NCI-H2081 (cell line): Measurements from ENCODE around the gene DISC1.
A peak's percentile ranks its signal among the peaks of the same experiment; 100 is the strongest.
"Not testable (repeated sequence)": the region's sequence is repeated elsewhere in the genome, so short reads cannot be mapped to it uniquely, and the experiment has no call there.

Source experiments
- DNase-seq, 2 experiments: peaks; one replicate each; lab custom pipeline; 2025; lab: John Stamatoyannopoulos, UW

DISC1 gene

DNA sequence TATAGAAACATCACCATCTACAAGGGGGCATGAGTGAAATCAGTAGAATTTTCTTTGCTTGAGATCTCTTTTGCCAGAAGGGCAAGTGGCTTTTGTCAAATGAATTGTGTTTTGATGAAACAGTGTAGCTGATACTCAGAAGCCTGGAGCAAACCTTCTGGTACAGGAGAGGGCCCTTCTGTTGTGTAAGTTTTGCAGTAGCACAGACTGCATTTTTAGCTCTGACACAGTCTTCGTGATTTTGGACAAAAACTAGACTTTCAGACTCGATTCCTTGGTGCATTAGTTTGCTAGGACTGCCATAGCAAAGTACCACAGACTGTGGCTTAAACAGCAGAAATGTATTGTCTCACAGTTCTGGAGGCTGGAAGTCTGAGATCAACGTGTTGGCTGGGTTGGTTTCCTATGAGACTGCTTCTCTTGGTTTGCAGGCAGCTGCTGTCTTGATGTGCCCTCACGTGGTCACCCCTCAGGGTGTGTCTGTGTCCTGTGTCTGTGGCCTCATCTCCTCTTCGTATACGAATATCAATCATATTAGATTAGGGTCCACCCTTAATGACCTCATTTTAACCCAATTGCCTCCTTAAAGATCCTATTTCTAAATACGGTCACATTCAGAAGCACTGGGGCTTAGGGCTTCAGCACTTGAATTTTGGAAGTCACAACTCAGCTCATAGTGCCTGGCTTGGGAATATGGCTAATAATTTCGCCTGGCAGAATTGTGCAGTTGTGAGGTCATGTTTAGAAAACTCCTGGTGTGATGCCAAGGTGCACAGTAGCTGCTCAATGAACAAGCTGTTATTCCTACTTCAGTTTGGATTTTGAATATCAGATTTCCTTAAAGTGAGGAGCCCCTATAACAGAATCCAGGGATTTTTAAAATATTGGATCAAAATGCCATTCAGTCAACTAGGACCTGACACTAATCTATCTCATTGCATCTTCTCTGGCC, 21.2 kb upstream of the DISC1 start:
- no peak for DNase-seq

DNA sequence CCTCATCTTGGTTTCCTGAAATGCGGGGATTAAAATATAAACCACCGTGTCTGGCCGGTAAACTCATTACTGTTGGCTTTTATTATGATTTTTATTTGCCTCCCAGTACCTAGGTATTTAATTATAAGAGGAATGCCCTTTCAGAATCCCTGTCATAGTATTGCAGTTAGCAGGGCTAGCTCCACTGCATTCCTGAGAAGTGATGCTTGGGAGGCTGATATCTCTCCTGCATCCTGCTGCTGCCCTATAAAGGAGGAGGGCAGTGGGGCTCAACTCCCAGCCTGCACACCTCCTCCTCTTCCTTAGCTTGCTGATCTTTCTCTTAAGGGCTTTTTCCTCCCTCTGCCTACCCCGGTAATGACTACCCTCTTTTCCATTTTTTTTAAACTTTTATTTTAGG, 19.9 kb upstream of the DISC1 start:
- DNase-seq, result no peak

DNA sequence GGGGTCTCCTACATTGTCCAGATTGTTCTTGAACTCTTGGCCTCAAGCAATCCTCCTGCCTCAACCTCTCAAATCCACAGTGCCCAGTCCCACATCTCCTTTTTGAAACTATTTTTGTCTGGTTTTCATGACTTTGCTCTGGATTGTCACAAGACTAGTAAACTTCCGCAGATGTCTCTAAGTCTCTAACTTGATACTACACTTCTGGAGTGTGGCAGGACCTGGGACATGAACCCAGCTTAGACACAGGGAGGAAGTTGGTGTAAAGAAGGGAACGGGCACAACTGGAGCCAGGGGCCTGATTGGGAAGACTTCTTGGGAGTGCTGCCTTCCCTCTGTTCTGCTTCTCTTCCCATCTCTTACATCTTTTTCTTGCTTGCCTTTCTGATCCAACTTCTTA, 16.2 kb upstream of the DISC1 start:
- DNase-seq, result no peak

DNA sequence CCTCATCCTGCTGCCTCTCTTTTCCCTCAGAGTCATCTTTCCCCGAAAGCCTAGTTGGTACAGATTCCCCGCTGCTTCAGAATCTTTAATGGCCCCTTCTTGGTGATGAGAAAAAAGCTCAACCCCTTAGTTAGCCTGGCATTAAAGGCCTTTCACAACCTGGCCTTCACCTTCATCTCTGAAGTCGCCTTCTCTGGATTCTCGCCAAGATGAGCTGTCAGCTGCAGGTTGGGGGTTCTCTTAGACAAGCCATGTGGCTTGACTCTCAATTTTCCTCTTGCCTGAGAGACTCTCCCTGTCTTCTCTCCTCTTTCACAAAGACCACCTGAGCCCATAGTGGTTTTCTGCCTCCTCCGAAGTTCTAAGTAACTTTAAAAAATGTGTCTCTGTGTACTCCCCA, 15.5 kb upstream of the DISC1 start:
- no peak for DNase-seq

DNA sequence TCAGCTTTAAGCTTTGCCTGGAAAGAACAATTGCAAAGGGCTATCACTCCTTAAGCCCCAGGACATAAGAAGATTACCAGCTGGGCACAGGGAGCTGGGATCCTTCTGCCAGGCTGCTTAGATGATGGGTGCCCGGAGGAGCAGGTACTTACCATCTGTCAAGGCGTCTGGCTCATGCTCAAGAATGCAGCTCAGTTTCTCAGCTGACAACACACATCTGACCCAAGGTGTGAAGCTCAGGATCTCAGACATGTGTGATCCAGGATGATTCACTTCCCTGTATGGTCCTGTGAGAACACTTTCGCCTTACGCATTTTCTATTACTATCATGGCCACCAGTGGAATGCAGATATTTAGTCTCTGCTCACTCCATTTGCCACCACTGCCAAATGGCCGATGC, 14.7 kb upstream of the DISC1 start:
- DNase-seq, result no peak

DNA sequence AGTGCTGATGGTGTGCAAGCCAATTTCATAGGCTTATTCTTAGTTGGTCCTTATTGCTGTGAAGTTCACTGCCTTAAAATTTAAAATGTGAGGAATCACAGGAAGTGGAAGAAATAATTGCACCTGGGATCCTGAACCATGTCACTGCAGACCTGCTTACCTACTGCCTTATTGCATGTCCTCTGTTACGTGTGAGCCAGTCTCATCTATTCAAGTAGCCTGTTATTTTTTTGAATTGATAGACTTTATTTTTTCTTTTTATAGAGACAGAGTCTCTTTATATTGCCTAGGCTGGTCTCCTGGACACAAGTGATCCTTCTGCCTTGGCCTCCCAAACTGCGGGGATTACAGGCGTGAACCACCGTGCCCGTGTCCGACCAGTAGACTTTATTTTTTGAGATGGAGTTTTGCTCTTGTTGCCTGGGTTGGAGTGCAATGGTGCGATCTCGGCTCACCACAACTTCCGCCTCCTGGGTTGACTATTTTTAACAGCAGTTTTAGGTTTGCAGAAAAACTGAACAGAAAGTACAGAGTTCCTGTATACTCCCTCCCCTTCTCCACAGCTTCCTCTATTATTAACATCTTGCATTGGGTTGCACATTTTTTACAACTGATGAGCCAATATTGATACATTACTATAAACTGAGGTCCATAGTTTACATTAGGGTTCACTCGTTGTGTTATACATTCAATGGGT, 14.0 kb upstream of the DISC1 start:
- no peak for DNase-seq

DNA sequence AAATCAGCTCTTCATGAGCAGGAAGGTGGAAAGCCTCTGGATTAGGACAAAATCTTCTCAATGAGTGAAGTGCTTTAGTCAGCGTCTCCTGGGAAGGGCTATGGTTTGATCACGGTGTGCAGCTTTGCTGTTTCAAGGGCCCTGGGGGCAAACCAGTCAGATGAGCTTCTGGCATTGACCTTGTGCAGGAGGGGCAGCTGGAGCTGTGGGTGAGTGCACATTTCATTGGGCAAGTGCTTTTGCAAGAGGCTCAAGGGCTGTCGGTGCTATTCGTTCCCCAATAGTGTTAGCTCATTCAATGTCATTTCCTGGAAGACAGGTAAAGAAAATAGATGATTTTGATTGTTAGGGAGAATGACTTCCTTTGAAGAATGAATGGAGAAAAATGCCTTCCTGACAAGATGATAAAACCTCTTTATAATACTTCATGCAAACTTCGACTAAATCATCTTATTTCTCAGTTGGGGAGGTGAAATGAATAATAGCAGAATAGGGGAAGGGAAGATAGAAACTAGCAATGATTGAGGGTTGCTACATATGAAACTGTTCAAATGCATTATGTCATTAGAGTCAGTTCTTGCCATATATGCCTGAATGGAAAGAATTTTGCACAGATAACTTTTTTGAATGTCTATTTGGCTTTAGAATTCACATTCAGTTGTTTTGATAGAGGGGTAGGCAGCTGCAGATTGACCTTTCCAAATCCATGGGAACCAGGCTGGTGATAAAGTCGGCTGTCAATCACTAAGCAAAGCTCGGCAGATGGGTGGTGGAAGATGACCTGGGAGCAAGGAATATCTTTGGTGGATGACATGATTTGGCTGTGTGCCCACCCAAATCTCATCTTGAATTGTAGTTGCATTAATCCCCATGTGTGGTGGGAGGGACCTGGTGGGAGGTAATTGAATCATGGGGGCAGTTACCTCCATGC, 12.9 kb upstream of the DISC1 start:
- DNase-seq, result no peak

DNA sequence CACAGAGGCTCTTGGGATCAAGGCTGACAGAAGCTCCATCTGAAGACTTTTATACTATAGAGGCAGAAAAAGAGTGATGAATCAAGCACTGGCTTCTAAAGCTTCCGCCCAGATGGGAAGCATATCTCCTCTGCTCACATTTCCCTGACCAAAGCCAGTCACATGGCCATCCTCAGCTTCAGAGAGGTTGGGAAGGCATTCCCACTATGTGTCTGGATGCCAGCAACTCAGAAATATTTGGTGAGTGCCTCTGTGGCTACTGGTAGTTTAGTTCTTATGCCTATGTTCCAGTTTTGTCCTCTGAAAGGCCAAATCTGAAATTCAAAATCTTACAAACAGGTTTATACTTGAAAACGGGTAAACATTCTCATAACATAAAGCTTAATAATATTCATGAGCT, 9.9 kb upstream of the DISC1 start:
- no peak for DNase-seq

DNA sequence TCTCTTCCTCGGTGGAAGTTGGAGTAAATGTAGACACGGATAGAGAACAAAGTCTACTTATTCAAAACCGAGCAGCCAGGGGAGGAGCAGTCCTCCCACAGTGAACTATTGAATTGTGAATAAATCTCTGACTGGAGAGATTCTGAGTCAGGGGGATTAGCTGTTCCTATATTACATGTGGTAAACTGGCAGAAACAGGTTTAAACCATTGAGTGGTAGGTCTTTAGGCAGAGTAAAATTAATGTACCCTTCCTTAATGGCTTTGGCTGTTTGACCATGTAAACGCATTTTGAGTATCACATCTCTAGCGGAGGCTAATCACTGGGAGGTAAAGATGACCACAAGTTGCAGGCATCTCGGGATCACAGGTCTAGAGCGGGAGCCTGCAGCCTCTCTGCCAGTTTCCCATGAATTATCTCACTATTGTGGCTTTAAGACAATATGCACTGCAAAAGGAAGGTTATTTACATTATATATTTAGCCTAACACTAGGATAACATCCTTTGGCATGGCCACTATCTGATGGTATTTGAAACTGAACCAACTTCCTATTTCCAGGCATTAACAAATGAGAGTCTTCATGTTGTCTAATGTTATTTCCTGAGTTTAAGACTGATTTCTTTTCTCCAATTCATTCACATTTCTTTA, 7.9 kb upstream of the DISC1 start:
- no peak for DNase-seq

DNA sequence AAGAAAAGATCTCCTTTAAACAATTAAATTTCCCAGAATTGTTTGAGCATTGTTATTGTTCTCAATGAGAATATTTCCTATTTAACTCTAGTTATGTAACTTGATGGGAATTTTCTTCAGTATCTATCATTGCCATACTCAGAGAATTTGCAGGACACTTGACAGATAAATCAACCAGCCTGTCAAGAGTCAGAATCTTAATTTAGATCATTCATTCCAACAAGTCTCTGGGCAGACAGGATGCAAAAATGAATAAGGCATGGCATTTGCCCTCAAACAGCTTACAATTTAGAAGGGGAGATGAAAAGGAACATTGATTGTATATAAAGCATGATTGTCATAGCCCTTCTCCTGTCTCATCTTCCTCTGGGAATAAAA, 7.3 kb upstream of the DISC1 start:
- DNase-seq, result no peak

DNA sequence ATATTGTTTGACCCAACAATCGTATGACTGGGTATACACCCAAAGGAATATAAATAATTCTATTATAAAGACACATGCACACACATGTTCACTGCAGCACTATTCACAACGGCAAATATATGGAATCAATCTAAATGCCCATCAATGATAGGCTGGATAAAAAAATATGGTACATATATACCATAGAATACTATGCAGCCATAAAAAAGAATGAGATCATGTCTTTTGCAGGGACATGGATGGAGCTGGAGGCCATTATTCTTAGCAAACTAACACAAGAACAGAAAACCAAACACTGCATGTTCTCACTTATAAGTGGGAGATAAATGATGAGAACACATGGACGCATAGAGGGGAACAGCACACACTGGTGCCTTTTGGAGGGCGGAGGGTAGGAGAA, 1.5 kb upstream of the DISC1 start:
- DNase-seq, result not testable (repeated sequence)

DNA sequence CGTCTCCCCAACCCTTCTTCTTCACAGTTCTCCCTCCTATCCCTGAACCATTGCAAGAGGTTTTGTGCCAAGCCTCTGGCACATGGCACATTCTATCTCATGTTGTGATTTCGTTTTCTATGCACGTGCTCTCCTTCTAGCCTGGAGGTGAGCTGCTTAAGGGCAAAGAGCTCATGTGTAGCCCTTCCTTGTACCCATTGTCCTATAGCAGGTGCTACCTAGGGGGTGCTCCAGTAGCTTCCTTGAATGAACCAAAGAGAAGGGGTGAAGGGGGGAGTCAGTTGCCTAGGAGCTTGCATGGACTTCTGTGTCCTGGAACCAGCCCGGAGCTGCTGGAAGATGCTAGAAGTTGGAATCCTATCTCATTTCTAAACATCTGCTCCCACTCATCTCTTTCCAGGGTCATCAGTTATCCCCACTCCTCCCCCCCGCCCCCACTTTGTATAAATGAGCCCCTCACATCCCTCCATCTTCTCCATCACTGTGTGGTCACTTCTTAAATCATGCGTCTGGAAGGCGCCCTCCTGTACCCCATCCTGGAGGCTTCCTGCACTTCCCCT, 535 bp upstream of the DISC1 start:
- DNase-seq, result no peak

DNA sequence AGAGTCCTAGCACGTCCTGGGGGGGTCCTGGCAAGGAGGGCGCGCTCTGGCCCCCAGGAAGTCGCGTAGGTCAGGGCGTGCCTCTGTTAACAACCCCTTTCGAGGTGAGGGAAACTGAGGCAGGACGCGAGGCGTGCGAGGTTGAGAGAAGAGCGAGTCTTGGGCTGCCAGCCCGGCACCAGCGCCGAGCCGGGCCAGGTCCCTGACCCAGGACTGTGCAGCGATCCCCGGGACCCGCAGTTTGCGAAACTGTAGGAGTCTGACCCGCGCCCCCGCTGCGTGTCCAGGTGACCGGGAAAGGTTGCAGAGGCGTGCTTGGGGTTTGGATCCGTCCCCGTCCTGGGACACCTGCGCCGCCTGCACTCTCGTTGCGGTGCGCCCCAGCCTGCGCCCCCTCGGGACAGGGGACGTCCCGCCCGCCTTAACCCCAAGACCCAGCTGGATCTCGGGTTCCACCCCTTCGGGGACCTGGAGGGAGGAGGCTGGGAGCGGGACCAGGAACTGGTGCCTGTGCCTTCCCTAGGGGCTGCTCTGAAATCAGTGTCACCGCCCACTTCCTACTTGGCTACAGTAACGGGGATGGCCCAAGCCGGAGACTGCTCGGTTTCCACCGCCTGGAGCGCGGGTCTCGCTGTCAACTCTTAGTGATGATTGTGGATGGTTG, 493 bp downstream of the DISC1 start:
- peak; percentile 29 to 39 for DNase-seq

DNA sequence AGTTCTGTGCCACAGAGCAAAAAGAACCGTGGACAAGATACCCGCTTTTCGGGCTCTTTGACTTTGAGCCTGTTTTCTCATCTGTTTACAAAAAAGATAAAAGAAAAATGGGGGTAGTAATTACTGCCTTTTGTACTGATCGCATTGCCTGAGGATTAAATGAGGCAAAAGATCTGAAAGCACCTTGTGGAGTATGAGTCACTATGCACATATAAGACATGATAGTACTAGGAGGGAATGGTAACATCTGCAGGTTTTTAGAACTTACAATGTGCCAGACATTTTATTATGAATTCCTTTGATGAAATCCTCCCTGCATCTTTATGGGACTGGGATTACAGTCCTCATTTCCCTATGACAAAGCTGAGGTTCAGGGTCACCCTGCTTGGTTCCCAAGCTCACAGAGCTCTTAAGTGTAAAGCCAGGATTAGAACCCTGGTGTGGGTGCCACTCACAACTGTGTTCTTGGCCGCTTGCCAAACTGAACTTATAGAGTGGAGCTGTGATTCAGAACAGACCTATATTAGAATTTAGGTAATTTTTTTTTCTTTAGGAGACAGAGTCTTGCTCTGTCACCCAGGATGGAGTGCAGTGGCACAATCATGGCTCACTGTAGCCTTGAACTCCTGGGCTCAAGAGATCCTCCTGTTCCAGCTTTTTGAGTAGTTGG, 1.8 kb downstream of the DISC1 start:
- DNase-seq, result peak; percentile 26 to 33

DNA sequence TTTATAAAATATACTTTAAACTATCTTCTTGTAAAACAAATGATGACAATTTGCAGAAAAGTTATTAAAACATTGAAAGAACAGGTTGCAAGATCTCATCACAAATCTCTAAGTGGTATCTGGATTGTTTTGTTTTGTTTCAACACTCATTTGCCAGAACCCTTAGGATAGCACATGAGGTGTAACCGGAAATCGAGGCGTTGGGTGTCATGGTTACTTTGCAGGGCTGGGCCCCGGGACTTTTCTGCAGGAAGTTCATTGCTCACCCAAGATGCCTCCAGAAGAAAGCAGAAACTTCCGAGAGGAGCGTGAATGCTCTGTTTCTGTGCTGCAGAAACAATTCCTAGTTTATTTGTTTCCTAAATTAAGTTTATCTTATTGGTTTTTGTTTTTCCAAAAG, 2.5 kb downstream of the DISC1 start:
- DNase-seq, result no peak

DNA sequence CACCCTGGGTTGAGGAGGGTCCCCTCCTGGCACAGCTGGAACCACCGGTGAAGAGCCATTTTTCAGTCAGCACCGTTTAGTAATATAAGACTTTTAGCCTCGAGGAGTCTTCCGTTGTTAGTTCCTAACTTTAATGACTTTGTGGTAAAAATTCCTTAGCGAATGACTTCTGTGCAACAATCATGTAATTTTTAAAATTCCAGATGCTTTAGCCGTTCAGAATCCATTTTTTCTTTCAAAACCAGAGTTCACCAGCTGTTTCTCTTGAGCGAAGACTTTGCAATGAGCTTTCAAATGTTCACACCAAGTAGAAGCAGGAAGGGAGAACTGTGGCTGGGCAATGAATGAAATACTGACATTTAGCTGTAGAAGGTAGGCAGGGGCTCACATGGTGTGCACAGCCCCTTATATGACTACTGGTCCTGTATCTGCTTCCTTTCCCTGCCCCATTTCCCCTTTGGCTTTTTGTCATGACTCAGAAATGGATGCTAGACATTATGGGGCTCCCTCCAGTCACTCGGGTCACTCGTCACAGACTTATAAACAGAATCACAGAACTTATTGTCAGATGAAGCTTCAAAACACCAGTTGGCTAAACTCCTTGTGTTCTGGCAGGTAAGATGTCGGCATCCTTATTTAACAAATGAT, 4.1 kb downstream of the DISC1 start:
- DNase-seq, result no peak

DNA sequence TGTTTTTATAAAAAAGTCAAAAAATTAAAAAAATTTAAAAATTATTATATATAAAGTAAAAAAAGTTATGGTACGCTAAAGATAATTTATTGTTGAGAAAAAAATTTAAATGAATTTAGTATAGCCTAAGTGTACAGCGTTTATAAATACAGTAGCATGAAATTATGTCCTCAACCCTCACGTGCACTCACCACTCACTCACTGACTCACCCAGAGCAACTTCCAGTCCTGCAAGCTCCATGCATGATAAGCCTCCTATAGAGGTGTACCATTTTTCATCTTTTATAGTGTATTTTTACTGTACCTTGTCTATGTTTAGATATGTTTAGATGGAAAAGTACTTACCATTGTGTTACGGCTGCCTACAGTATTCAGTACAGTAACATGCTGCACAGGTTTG, 5.1 kb downstream of the DISC1 start:
- DNase-seq, result no peak

DNA sequence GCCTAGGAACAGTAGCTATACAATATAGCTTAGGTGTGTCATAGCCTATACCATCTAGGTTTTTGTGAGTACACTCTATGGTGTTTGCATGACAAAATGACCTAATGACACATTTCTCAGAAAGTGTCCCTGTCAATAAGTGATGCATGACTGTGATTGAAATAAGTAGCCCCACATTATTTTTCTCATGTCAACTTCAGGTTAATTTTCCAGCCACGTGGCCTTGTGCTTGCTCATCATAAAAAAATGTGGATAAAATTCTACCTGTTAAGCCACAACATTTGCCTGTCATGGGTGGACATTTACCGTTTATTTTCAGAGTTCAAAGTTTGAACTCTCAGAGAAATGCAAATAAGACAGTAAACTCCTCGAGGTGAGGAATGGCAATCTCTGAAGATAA, 5.5 kb downstream of the DISC1 start:
- DNase-seq, result no peak

DNA sequence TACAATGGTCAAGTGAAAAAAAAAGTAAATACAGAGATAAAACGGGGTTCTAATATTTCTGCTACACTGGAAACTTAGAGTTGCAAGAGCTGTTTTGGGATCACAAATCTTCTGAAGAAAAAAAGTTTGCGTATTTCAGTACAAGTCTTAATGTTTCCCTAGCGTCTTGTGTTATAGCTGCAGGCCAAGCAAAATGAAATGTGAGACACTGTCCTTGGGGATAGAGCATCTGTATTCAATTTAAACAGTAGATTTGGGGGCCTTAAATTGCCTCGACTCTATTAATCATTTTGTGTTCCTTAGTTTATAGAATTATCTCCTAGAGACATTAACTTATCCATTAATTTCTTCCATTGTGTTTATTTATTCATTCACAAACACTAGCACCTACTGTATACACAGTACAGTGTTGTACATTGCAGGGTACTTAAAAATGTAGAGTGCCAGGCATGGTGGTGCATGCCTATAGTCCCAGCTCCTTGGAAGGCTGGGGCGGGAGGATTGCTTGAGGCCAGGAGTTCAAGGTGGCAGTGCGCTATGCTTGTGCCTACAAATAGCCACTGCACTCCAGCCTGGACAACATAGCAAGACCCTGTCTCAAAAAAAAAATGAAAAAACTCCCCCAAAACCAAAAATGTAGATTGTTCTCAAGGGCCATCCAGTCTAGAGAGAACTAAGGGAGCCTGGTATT, 7.9 kb downstream of the DISC1 start:
- no peak for DNase-seq
